Neural progenitor cell (in vitro differentiated cells): ENCODE measurements around the gene QKI.

Experiments
- CTCF ChIP-seq: fragments of 200-600 bp; sonication (generic); IDR thresholded peaks from 2 replicates; pipeline ENCODE4 v1.5.1; 2017; ENCODE audit warnings: antibody characterized with exemption, mild to moderate bottlenecking
- EZH2 ChIP-seq: fragments of 200-600 bp; sonication (generic); IDR thresholded peaks from 2 replicates; pipeline ENCODE4 v1.6.1; 2017; ENCODE audit warnings: antibody characterized with exemption, mild to moderate bottlenecking, moderate library complexity

- TF ChIP-seq CTCF (no peak), EZH2 (no peak)
Observed at GRCh38 chr6:163419413-163420288, 5.1 kb downstream of the QKI start.
